ENCODE measurements around the gene LRRTM4. TPM values are rescaled to one million over a fixed set of nuclear protein-coding genes. Genes with fewer than 3 reads are reported as not detected.

Gene LRRTM4
- total and polyA plus RNA-seq, 2 donors (not counting 1 experiment from before 2014, with no cell fraction given) = not detected

DNA sequence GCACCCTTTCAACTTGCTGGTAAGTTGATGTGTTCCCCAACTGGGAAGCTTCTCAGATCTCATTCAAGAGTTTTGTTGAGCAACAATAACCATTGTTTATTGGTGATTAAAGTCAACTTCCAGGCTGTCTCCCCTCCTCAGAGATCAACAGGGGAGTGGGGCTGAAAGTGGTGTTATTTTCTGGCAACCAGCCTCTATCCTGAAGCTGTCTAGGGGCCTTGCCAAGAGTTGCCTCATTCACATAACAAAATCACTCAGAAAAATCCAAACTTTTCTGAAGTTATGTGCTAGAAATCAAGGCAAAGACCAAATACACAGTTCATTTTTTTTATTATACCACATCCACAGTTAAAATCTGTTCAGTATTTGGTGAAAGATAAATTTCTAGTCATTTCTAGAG lies 788.4 kb downstream of the LRRTM4 start:
- no peaks in the 10 kb centered on the region for H3K79me2 ChIP-seq (ENCODE audit: control insufficient read depth, insufficient read depth, low read length)
- intact Hi-C loops (cut with micrococcal nuclease) = no loop called here
- H4K20me1 ChIP-seq (ENCODE audit: control insufficient read depth, insufficient read depth, low read length, poor library complexity, severe bottlenecking) = no peaks in the 10 kb centered on the region
- ChIA-PET POLR2A (no interaction called here), CTCF (interaction anchor here (0.5 kb wide), 1 partner anchor 53 kb away, joined by 3 read pairs; no protein-coding TSS in a partner anchor)
- no peaks in the 10 kb centered on the region for H3K27me3 Mint-ChIP-seq
- TF ChIP-seq, protein P1, sequence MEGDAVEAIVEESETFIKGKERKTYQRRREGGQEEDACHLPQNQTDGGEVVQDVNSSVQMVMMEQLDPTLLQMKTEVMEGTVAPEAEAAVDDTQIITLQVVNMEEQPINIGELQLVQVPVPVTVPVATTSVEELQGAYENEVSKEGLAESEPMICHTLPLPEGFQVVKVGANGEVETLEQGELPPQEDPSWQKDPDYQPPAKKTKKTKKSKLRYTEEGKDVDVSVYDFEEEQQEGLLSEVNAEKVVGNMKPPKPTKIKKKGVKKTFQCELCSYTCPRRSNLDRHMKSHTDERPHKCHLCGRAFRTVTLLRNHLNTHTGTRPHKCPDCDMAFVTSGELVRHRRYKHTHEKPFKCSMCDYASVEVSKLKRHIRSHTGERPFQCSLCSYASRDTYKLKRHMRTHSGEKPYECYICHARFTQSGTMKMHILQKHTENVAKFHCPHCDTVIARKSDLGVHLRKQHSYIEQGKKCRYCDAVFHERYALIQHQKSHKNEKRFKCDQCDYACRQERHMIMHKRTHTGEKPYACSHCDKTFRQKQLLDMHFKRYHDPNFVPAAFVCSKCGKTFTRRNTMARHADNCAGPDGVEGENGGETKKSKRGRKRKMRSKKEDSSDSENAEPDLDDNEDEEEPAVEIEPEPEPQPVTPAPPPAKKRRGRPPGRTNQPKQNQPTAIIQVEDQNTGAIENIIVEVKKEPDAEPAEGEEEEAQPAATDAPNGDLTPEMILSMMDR (IDR thresholded peaks at IDR 0.05) = no peak
- TF ChIP-seq EZH2 (IDR thresholded peaks at IDR 0.05; ENCODE audit: borderline replicate concordance, insufficient read depth, low read depth, low read length, poor library complexity, severe bottlenecking) = no peak
- no peaks in the 10 kb centered on the region for H3K27me3 ChIP-seq (replicated peaks in 1 of 4; ENCODE audit: control extremely low read depth in 1 of 4, control insufficient read depth in 3 of 4, insufficient read depth in 4 of 4, low read length in 3 of 4)
- no peaks in the 10 kb centered on the region for H3K4me1 Mint-ChIP-seq
- no peak overlapping the region for H3K4me3 Mint-ChIP-seq
- no peaks in the 10 kb centered on the region for H3K4me1 ChIP-seq (ENCODE audit: control insufficient read depth in 2 of 2, insufficient read depth in 2 of 2, low read length in 2 of 2)
- H2AFZ ChIP-seq (ENCODE audit: insufficient read depth, low read depth, low read length, poor library complexity, severe bottlenecking) = no peak overlapping the region
- H3K9me3 Mint-ChIP-seq (ENCODE audit: insufficient read depth) = no peaks in the 10 kb centered on the region
- H3K36me3 ChIP-seq (replicated peaks in 1 of 2; ENCODE audit: control extremely low read depth in 1 of 2, control insufficient read depth in 1 of 2, extremely low read depth in 1 of 2, insufficient read depth in 2 of 2, low read length in 1 of 2) = no peaks in the 10 kb centered on the region
- ATAC-seq (ENCODE audit: low read depth) (no peak), DNase-seq (no peak)
- no peak overlapping the region for H3K27ac ChIP-seq (ENCODE audit: low read length in 2 of 2)
- H3K27ac Mint-ChIP-seq = no peak overlapping the region
- H3K9me3 ChIP-seq (ENCODE audit: control extremely low read depth in 1 of 3, control insufficient read depth in 2 of 3, insufficient read depth in 1 of 3, low read length in 2 of 3) = no peaks in the 10 kb centered on the region
- H3K4me3 ChIP-seq (ENCODE audit: control extremely low read depth in 1 of 5, extremely low read depth in 1 of 5, insufficient read depth in 1 of 5, low read depth in 2 of 5, low read length in 4 of 5) = no peak overlapping the region
- H3K9ac ChIP-seq (ENCODE audit: low read length) = no peak overlapping the region
- H3K4me2 ChIP-seq (replicated peaks; ENCODE audit: low read depth, low read length, poor library complexity, severe bottlenecking) = no peak overlapping the region

DNA sequence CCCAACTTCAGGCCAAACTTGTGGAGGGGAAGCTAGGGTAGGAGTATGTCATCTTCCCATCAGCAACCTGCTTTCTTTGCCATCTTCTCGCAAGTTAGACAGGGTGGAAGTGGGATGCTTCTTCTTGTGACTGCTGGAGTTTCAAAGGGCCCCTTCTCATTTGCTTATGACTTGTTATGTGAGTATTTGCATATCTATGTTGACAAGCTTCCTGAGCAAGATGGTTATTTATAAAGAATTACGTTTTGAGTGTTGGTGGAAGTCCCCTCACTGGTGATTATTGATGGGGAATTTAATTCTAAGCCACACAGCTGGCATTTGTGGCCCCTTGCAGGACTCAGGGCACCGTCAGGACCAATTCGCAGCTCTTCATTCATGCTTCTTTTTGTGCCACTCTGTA lies 791.0 kb downstream of the LRRTM4 start:
- Histone ChIP-seq H3K4me1 (ENCODE audit: control insufficient read depth in 2 of 2, insufficient read depth in 2 of 2, low read length in 2 of 2) (no peaks in the 10 kb centered on the region), H3K27me3 (replicated peaks in 1 of 4; ENCODE audit: control extremely low read depth in 1 of 4, control insufficient read depth in 3 of 4, insufficient read depth in 4 of 4, low read length in 3 of 4) (no peaks in the 10 kb centered on the region), H3K36me3 (replicated peaks in 1 of 2; ENCODE audit: control extremely low read depth in 1 of 2, control insufficient read depth in 1 of 2, extremely low read depth in 1 of 2, insufficient read depth in 2 of 2, low read length in 1 of 2) (no peaks in the 10 kb centered on the region), H3K4me3 (ENCODE audit: control extremely low read depth in 1 of 5, extremely low read depth in 1 of 5, insufficient read depth in 1 of 5, low read depth in 2 of 5, low read length in 4 of 5) (no peak overlapping the region), H2AFZ (ENCODE audit: insufficient read depth, low read depth, low read length, poor library complexity, severe bottlenecking) (no peak overlapping the region), H3K79me2 (ENCODE audit: control insufficient read depth, insufficient read depth, low read length) (no peaks in the 10 kb centered on the region), H3K27ac (ENCODE audit: low read length in 2 of 2) (no peak overlapping the region), H3K4me2 (replicated peaks; ENCODE audit: low read depth, low read length, poor library complexity, severe bottlenecking) (no peak overlapping the region), H3K9me3 (ENCODE audit: control extremely low read depth in 1 of 3, control insufficient read depth in 2 of 3, insufficient read depth in 1 of 3, low read length in 2 of 3) (no peaks in the 10 kb centered on the region), H4K20me1 (ENCODE audit: control insufficient read depth, insufficient read depth, low read length, poor library complexity, severe bottlenecking) (no peaks in the 10 kb centered on the region), H3K9ac (ENCODE audit: low read length) (no peak overlapping the region)
- ATAC-seq (ENCODE audit: low read depth) (no peak), DNase-seq (no peak)
- TF ChIP-seq, protein P1 (IDR thresholded peaks at IDR 0.05) = no peak
- TF ChIP-seq EZH2 (IDR thresholded peaks at IDR 0.05; ENCODE audit: borderline replicate concordance, insufficient read depth, low read depth, low read length, poor library complexity, severe bottlenecking) = no peak
- no peak overlapping the region for H3K4me3 Mint-ChIP-seq
- CTCF ChIA-PET = interaction anchor here (0.6 kb wide), 1 partner anchor 335 kb away, joined by 3 read pairs; no protein-coding TSS in a partner anchor
- 79% methylated on average over 3 of the region's 4 CpGs for WGBS (ENCODE audit: insufficient coverage)
- H3K27me3 Mint-ChIP-seq = no peaks in the 10 kb centered on the region
- intact Hi-C loops (cut with micrococcal nuclease) = no loop called here
- H3K4me1 Mint-ChIP-seq = no peaks in the 10 kb centered on the region
- H3K27ac Mint-ChIP-seq = no peak overlapping the region
- H3K9me3 Mint-ChIP-seq (ENCODE audit: insufficient read depth) = no peaks in the 10 kb centered on the region
- POLR2A ChIA-PET = no interaction called here
